Sigmoid colon (tissue), 7 donors: ENCODE results near the gene FBLN7. TPM values are rescaled to one million over a fixed set of nuclear protein-coding genes. Genes with fewer than 3 reads are reported as not detected.

Experiments
- DNase-seq: peaks from one replicate; pipeline ENCODE4 v3.0.0-alpha.2; 2019
- H3K27ac ChIP-seq, 4 donors: fragments of 200-600 bp; sonication (generic); one replicate each; pipeline ENCODE4 v1.5.1; 2016 to 2019; ENCODE audit warnings: mild to moderate bottlenecking in 1 of 4
- H3K27me3 ChIP-seq, 3 donors: fragments of 200-600 bp; sonication (generic); one replicate each; pipeline ENCODE4 v1.5.1; 2019; ENCODE audit warnings: mild to moderate bottlenecking in 1 of 3
- H3K36me3 ChIP-seq, 4 donors: fragments of 200-600 bp; sonication (generic); one replicate each; pipeline ENCODE4 v1.5.1; 2016 to 2019
- H3K4me1 ChIP-seq, 4 donors: fragments of 200-600 bp; sonication (generic); one replicate each; pipeline ENCODE4 v1.5.1; 2017 to 2019
- H3K4me3 ChIP-seq, 4 donors: fragments of 200-600 bp; sonication (generic); one replicate each; pipeline ENCODE4 v1.5.1; 2017 to 2019; ENCODE audit warnings: mild to moderate bottlenecking in 2 of 4, moderate library complexity in 1 of 4
- H3K9me3 ChIP-seq, 4 donors: fragments of 200-600 bp in 3 of 4; sonication (generic) in 3 of 4; one replicate each; pipeline versions ENCODE4 v1.5.1 to v1.6.1; 2013 to 2019
- CTCF ChIP-seq, 4 experiments: fragments of 450-650 bp in 3 of 4; fragments of 200-600 bp in 1 of 4; IDR thresholded peaks; one replicate each; pipeline ENCODE4 v1.5.1; 2016 to 2019; ENCODE audit warnings: antibody characterized with exemption in 4 of 4, mild to moderate bottlenecking in 3 of 4, moderate library complexity in 2 of 4
- EP300 ChIP-seq, 4 donors: sonication (generic); formaldehyde crosslinking; IDR thresholded peaks; one replicate each; pipeline ENCODE4 v1.6.1; 2017; ENCODE audit warnings: antibody characterized with exemption in 4 of 4
- POLR2A ChIP-seq, 2 donors: fragments of 450-650 bp; IDR thresholded peaks; one replicate each; pipeline ENCODE4 v1.6.1; 2016; ENCODE audit warnings: antibody characterized with exemption in 2 of 2, mild to moderate bottlenecking in 2 of 2, moderate library complexity in 2 of 2
- POLR2AphosphoS5 ChIP-seq, 4 donors: sonication (generic); formaldehyde crosslinking; IDR thresholded peaks; one replicate each; pipeline ENCODE4 v1.6.1; 2017; ENCODE audit warnings: antibody characterized with exemption in 4 of 4
- WGBS, 2 donors: extraction: QIAGEN DNeasy Blood & Tissue Kit; methylation state at CpG; one replicate each; pipeline ENCODE4 v1.1.7; 2013; 5-methylcytosine and 5-hydroxymethylcytosine counted together
- intact Hi-C: fragments of 100-400 bp; cut with DNase I; formaldehyde crosslinking; loops from one replicate; pipeline ENCODE4 v1.15.1; 2023
- polyA plus RNA-seq, 3 donors: library from polyadenylated mRNA; stranded (reverse); fragments of 200-250 nt; gene quantifications; one replicate each; pipeline ENCODE4 v1.2.3, GENCODE V29; 2013
- total RNA-seq, 4 donors: library from RNA; depleted of rRNA; stranded (reverse); fragments of >200 nt; gene quantifications; one replicate each; pipeline ENCODE4 v1.1.0, GENCODE V29; 2016
- donor health status: healthy with polysubstance abuse.
- donor health status: Bipolar disorder and iron deficiency.
- donor health status: healthy.

Gene FBLN7
- total and polyA plus RNA-seq, 7 donors: 0.95 to 3.3 (median 1.1) TPM; not detected in 2

GRCh38 chr2:112173646-112174319, 35.6 kb downstream of the FBLN7 start:
- Histone ChIP-seq H3K4me3 (no peak overlapping the region), H3K4me1 (no peaks in the 10 kb centered on the region), H3K9me3 (no peaks in the 10 kb centered on the region), H3K27ac (no peak overlapping the region), H3K36me3 (no peaks in the 10 kb centered on the region), H3K27me3 (no peaks in the 10 kb centered on the region)
- intact Hi-C loops: no loop called here
- DNase-seq: no peak
- 91% methylated on average over 11 of the region's 11 CpGs for WGBS, 2 donors
- TF ChIP-seq EP300 (IDR thresholded peaks at IDR 0.05): no peak
- no peak for TF ChIP-seq POLR2A (IDR thresholded peaks at IDR 0.05)
- no peak for TF ChIP-seq POLR2AphosphoS5 (IDR thresholded peaks at IDR 0.05)
- no peak for TF ChIP-seq CTCF (IDR thresholded peaks at IDR 0.05)

GRCh38 chr2:112174383-112174782, 36.2 kb downstream of the FBLN7 start:
- no peak for TF ChIP-seq CTCF (IDR thresholded peaks at IDR 0.05)
- no peak for TF ChIP-seq POLR2A (IDR thresholded peaks at IDR 0.05)
- no peak for TF ChIP-seq POLR2AphosphoS5 (IDR thresholded peaks at IDR 0.05)
- no peak for TF ChIP-seq EP300 (IDR thresholded peaks at IDR 0.05)
- intact Hi-C loops: no loop called here

GRCh38 chr2:112175333-112175732, 37.1 kb downstream of the FBLN7 start:
- no peak for DNase-seq
- Histone ChIP-seq H3K27me3 (peaks cover 0 to 3% (median 0%) of the 10 kb centered on the region in 3 donors), H3K36me3 (no peaks in the 10 kb centered on the region), H3K27ac (no peak overlapping the region), H3K9me3 (no peaks in the 10 kb centered on the region), H3K4me1 (no peaks in the 10 kb centered on the region), H3K4me3 (no peak overlapping the region)
- 62 to 85% methylated on average over 3 of the region's 3 CpGs for WGBS, 2 donors
- TF ChIP-seq POLR2A (IDR thresholded peaks at IDR 0.05) (no peak), CTCF (IDR thresholded peaks at IDR 0.05) (no peak)
- intact Hi-C loops: no loop called here

More at GRCh38 chr2:112174383-112174782, 36.2 kb downstream of the FBLN7 start:
- H3K36me3 ChIP-seq: no peaks in the 10 kb centered on the region
- no peaks in the 10 kb centered on the region for H3K4me1 ChIP-seq
- no peaks in the 10 kb centered on the region for H3K9me3 ChIP-seq
- no peak for DNase-seq
- H3K4me3 ChIP-seq: no peak overlapping the region
- no peak overlapping the region for H3K27ac ChIP-seq
- WGBS, 2 donors: 77 to 80% methylated on average over 4 of the region's 4 CpGs
- H3K27me3 ChIP-seq: no peaks in the 10 kb centered on the region

- no peak overlapping the region for H3K4me3 ChIP-seq
- TF ChIP-seq CTCF (IDR thresholded peaks at IDR 0.05) (no peak), POLR2A (IDR thresholded peaks at IDR 0.05) (no peak), POLR2AphosphoS5 (IDR thresholded peaks at IDR 0.05) (no peak)
- H3K9me3 ChIP-seq: no peaks in the 10 kb centered on the region
- intact Hi-C loops: no loop called here
- H3K27me3 ChIP-seq: peaks cover 0 to 11% (median 0%) of the 10 kb centered on the region in 3 donors
- no peaks in the 10 kb centered on the region for H3K4me1 ChIP-seq
- WGBS, 2 donors: 94 to 96% methylated on average over 7 of the region's 7 CpGs
- no peak overlapping the region for H3K27ac ChIP-seq
- DNase-seq: no peak
- no peaks in the 10 kb centered on the region for H3K36me3 ChIP-seq
Measured at GRCh38 chr2:112175958-112176573, 37.9 kb downstream of the FBLN7 start.
